H1 (cell line): Measurements from ENCODE around the gene GOLGA7B. TPM values are rescaled to one million over a fixed set of nuclear protein-coding genes. Genes with fewer than 3 reads are reported as not detected.

Experiments
- CTCF ChIA-PET: fragments of 300-600 bp; sonication (Branson Sonifier 250); formaldehyde crosslinking; loops from one replicate; lab custom pipeline; 2021; ENCODE audit not compliant: partially characterized antibody; lab: Charles Lee
- POLR2A ChIA-PET: fragments of 300-600 bp; sonication (Branson Sonifier 250); formaldehyde crosslinking; loops from one replicate; lab custom pipeline; 2021; ENCODE audit warnings: inconsistent platforms; ENCODE audit not compliant: partially characterized antibody; lab: Charles Lee
- DNase-seq, 2 experiments: peaks; one replicate each; pipeline versions ENCODE4 v3.0.0 to v3.0.0-alpha.2; 2010 to 2022; ENCODE audit warnings: low spot score in 2 of 2, low read depth in 1 of 2, mixed read lengths in 1 of 2
- FAIRE-seq: peaks from 2 replicates; lab custom pipeline; 2011; peaks lifted over from hg19 to GRCh38; lab: Jason Lieb, UNC
- H2AFZ ChIP-seq: 2 replicates; pipeline ENCODE4 v1.8.1; 2012; ENCODE audit warnings: low read length, inconsistent platforms
- H2AK5ac ChIP-seq: 2 replicates; pipeline ENCODE4 v1.6.1; 2013; ENCODE audit warnings: low read depth, low read length
- H2BK120ac ChIP-seq: replicated peaks from 2 replicates; pipeline ENCODE3; 2013; ENCODE audit warnings: low read depth, low read length, inconsistent platforms
- H2BK12ac ChIP-seq: 2 replicates; pipeline ENCODE4 v1.6.1; 2013; ENCODE audit warnings: low read depth, low read length
- H2BK15ac ChIP-seq: 2 replicates; pipeline ENCODE4 v1.6.1; 2013; ENCODE audit warnings: low read length
- H2BK20ac ChIP-seq: 2 replicates; pipeline ENCODE4 v1.6.1; 2013; ENCODE audit warnings: low read length
- H2BK5ac ChIP-seq: 2 replicates; pipeline ENCODE4 v1.6.1; 2013; ENCODE audit warnings: low read depth, low read length
- H3K14ac ChIP-seq: 2 replicates; pipeline ENCODE4 v1.6.1; 2013; ENCODE audit warnings: inconsistent platforms; ENCODE audit not compliant: insufficient read length
- H3K18ac ChIP-seq: 2 replicates; pipeline ENCODE4 v1.6.1; 2013; ENCODE audit warnings: low read length; ENCODE audit errors: extremely low read depth
- H3K23ac ChIP-seq: 2 replicates; pipeline ENCODE4 v1.6.1; 2013; ENCODE audit warnings: inconsistent platforms; ENCODE audit not compliant: insufficient read length
- H3K23me2 ChIP-seq: 2 replicates; pipeline ENCODE4 v1.6.1; 2013; ENCODE audit warnings: low read depth, low read length
- H3K27ac ChIP-seq: 2 replicates; pipeline ENCODE4 v1.6.1; 2011; ENCODE audit warnings: low read depth, low read length, inconsistent platforms
- H3K27me3 ChIP-seq, 4 experiments: replicated peaks in 1 of 4; 1 replicate in 1 of 4; 2 replicates in 3 of 4; pipeline versions ENCODE4 v1.6.1 to v1.8.1; 2011 to 2013; ENCODE audit warnings: low read length in 3 of 4, mild to moderate bottlenecking in 3 of 4, inconsistent platforms in 2 of 4, mixed read lengths in 2 of 4, moderate library complexity in 1 of 4; ENCODE audit not compliant: control insufficient read depth in 3 of 4, insufficient read depth in 3 of 4; ENCODE audit errors: extremely low read depth in 1 of 4
- H3K36me3 ChIP-seq, 4 experiments: 2 replicates each; pipeline versions ENCODE4 v1.6.1 to v1.8.1; 2011 to 2013; ENCODE audit warnings: mild to moderate bottlenecking in 4 of 4, low read length in 3 of 4, moderate library complexity in 2 of 4, control low read depth in 1 of 4, inconsistent platforms in 1 of 4; ENCODE audit not compliant: insufficient read depth in 4 of 4, control insufficient read depth in 2 of 4
- H3K4ac ChIP-seq: replicated peaks from 2 replicates; pipeline ENCODE3; 2013; ENCODE audit warnings: low read length, low read depth, mixed read lengths, inconsistent platforms; ENCODE audit not compliant: insufficient read length
- H3K4me1 ChIP-seq, 4 experiments: replicated peaks in 1 of 4; 1 replicate in 1 of 4; 2 replicates in 3 of 4; pipeline versions ENCODE4 v1.6.1 to v1.8.1; 2011 to 2013; ENCODE audit warnings: low read length in 3 of 4, inconsistent platforms in 2 of 4, mixed read lengths in 1 of 4; ENCODE audit not compliant: insufficient read depth in 4 of 4, control insufficient read depth in 3 of 4
- H3K4me2 ChIP-seq, 2 experiments: 2 replicates each; pipeline versions ENCODE4 v1.6.1 to v1.8.1; 2011 to 2013; ENCODE audit warnings: low read depth in 2 of 2, low read length in 2 of 2, control low read depth in 1 of 2, inconsistent platforms in 1 of 2, mild to moderate bottlenecking in 1 of 2; ENCODE audit not compliant: insufficient read depth in 1 of 2
- H3K4me3 ChIP-seq, 4 experiments: fragments of 200-600, 300-600 bp in 1 of 4; sonication (generic), shearing (Covaris generic), sonication (Bioruptor Twin) in 1 of 4; 2 replicates each; pipeline versions ENCODE4 v1.5.1 to v1.8.1; 2011 to 2016; ENCODE audit warnings: low read length in 4 of 4, low read depth in 3 of 4, control low read depth in 2 of 4, inconsistent platforms in 2 of 4, mild to moderate bottlenecking in 2 of 4, mixed read lengths in 1 of 4, moderate library complexity in 1 of 4; ENCODE audit not compliant: insufficient read depth in 2 of 4; ENCODE audit errors: extremely low read depth in 1 of 4
- H3K56ac ChIP-seq: replicated peaks from 2 replicates; pipeline ENCODE3; 2013; ENCODE audit warnings: low read depth, mild to moderate bottlenecking, mixed read lengths, low read length, inconsistent platforms; ENCODE audit not compliant: insufficient read length
- H3K79me1 ChIP-seq: 2 replicates; pipeline ENCODE4 v1.6.1; 2013; ENCODE audit warnings: low read depth, low read length, control low read depth
- H3K79me2 ChIP-seq, 2 experiments: 2 replicates each; pipeline versions ENCODE4 v1.6.1 to v1.8.1; 2012 to 2013; ENCODE audit warnings: low read length in 2 of 2, mild to moderate bottlenecking in 2 of 2, inconsistent platforms in 1 of 2; ENCODE audit not compliant: insufficient read depth in 2 of 2, control insufficient read depth in 1 of 2
- H3K9ac ChIP-seq, 4 experiments: replicated peaks in 1 of 4; 1 replicate in 1 of 4; 2 replicates in 3 of 4; pipeline versions ENCODE4 v1.6.1 to v1.8.1; 2011 to 2013; ENCODE audit warnings: low read depth in 3 of 4, low read length in 3 of 4, control low read depth in 2 of 4, mild to moderate bottlenecking in 2 of 4, moderate library complexity in 2 of 4, inconsistent platforms in 1 of 4; ENCODE audit errors: extremely low read depth in 1 of 4
- H3K9me3 ChIP-seq, 2 experiments: 2 replicates each; pipeline versions ENCODE4 v1.6.1 to v1.8.1; 2012 to 2013; ENCODE audit warnings: mild to moderate bottlenecking in 2 of 2, moderate library complexity in 2 of 2, control low read depth in 1 of 2, inconsistent platforms in 1 of 2, low read depth in 1 of 2, low read length in 1 of 2, mixed read lengths in 1 of 2; ENCODE audit not compliant: insufficient read depth in 2 of 2
- H4K20me1 ChIP-seq, 2 experiments: replicated peaks in 1 of 2; 2 replicates each; pipeline versions ENCODE3 to v1.8.1; 2011 to 2013; ENCODE audit warnings: inconsistent platforms in 2 of 2, low read length in 2 of 2, mild to moderate bottlenecking in 1 of 2; ENCODE audit not compliant: insufficient read depth in 2 of 2, control insufficient read depth in 1 of 2
- H4K5ac ChIP-seq: 2 replicates; pipeline ENCODE4 v1.6.1; 2013; ENCODE audit warnings: low read length, low read depth, mixed read lengths, inconsistent platforms; ENCODE audit not compliant: insufficient read length
- H4K8ac ChIP-seq: 2 replicates; pipeline ENCODE4 v1.8.0; 2013; ENCODE audit warnings: mild to moderate bottlenecking, moderate library complexity, low read length, inconsistent platforms; ENCODE audit not compliant: insufficient read depth; ENCODE audit errors: extremely low read depth
- H4K91ac ChIP-seq: replicated peaks from 2 replicates; pipeline ENCODE3; 2013; ENCODE audit warnings: low read length, mixed read lengths, inconsistent platforms; ENCODE audit not compliant: insufficient read length
- ASH2L ChIP-seq: fragments of 200-600, 300-600 bp; sonication (generic); IDR thresholded peaks from one replicate; pipeline ENCODE4 v1.7.1; 2017; ENCODE audit warnings: low read length
- BCL11A ChIP-seq, 2 experiments: IDR thresholded peaks; one replicate each; pipeline ENCODE4 v1.6.1; 2011; ENCODE audit warnings: low read depth in 2 of 2, low read length in 2 of 2, mild to moderate bottlenecking in 2 of 2
- CBX8 ChIP-seq: fragments of 300-800, 300-1000 bp; sonication (generic); IDR thresholded peaks from 2 replicates; pipeline ENCODE4 v1.7.1; 2016; ENCODE audit warnings: low read depth, low read length, borderline replicate concordance
- CHD2 ChIP-seq: IDR thresholded peaks from 2 replicates; pipeline ENCODE4 v1.6.1; 2012; ENCODE audit warnings: low read length, improper control_type of control experiment
- GABPA ChIP-seq: IDR thresholded peaks from 2 replicates; pipeline ENCODE4 v1.6.1; 2011; ENCODE audit warnings: mild to moderate bottlenecking, low read length, moderate library complexity, borderline replicate concordance; ENCODE audit not compliant: insufficient read depth
- PHF8 ChIP-seq: fragments of 200-600 bp; sonication (generic); conservative IDR thresholded peaks from 2 replicates; pipeline ENCODE4 v1.7.1; 2012; ENCODE audit warnings: low read depth, mild to moderate bottlenecking, inconsistent platforms, low read length, moderate library complexity
- POLR2AphosphoS5 ChIP-seq: IDR thresholded peaks from 2 replicates; pipeline ENCODE4 v1.6.1; 2011; ENCODE audit warnings: low read depth, low read length
- ZNF274 ChIP-seq: IDR thresholded peaks from 2 replicates; pipeline ENCODE4 v1.7.0; 2012; ENCODE audit warnings: low read length, borderline replicate concordance; ENCODE audit errors: extremely low read depth
- WGBS, 2 experiments: shearing (Covaris generic) in 1 of 2; methylation state at CpG; one replicate each; pipeline versions ENCODE4 v1.1.6 to v1.1.7; 2013 to 2015; ENCODE audit warnings: low lambda C conversion rate in 2 of 2, mixed read lengths in 2 of 2, inconsistent platforms in 1 of 2, low coverage in 1 of 2, missing lambda C conversion rate in 1 of 2; ENCODE audit not compliant: insufficient replicate concordance in 2 of 2, insufficient coverage in 1 of 2, insufficient read length in 1 of 2; ENCODE audit errors: extremely low coverage in 1 of 2, missing lambda C conversion rate in 1 of 2; 5-methylcytosine and 5-hydroxymethylcytosine counted together
- polyA plus RNA-seq, 7 experiments: library from polyadenylated mRNA; depleted of rRNA in 3 of 7; stranded (reverse) in 5 of 7; unstranded in 2 of 7; fragments of >200 nt in 5 of 7; fragments of 200-250 nt in 2 of 7; gene quantifications; 1 replicate in 5 of 7; 2 replicates in 1 of 7; 4 replicates in 1 of 7; pipeline versions ENCODE4 v1.2.1 to v1.2.3, GENCODE V29; 2011 to 2013; ENCODE audit warnings: missing spikeins in 2 of 7, mixed read lengths in 2 of 7
- total RNA-seq: library from RNA; stranded (reverse); fragmentation: NEBNext Ultra II Directional; extraction: Animal tissue kit (Norgen Biotek cat#: 25700); gene quantifications from 2 replicates; pipeline ENCODE4 v1.2.1, GENCODE V29; 2021
- TF ChIP-seq, protein P1 (sequence below): IDR thresholded peaks from 2 replicates; pipeline ENCODE4 v1.6.1; 2011; ENCODE audit warnings: low read depth, mild to moderate bottlenecking, low read length; ENCODE audit not compliant: insufficient read depth
- TF ChIP-seq, protein P2 (sequence below): IDR thresholded peaks from 2 replicates; pipeline ENCODE4 v1.6.1; 2012; ENCODE audit warnings: low read length, inconsistent platforms

The GOLGA7B gene
- total and polyA plus RNA-seq, 2 of the 8 experiments (the other 6 are each of a cell fraction or from before 2014, with no cell fraction given): 0.04 to 0.14 TPM

DNA sequence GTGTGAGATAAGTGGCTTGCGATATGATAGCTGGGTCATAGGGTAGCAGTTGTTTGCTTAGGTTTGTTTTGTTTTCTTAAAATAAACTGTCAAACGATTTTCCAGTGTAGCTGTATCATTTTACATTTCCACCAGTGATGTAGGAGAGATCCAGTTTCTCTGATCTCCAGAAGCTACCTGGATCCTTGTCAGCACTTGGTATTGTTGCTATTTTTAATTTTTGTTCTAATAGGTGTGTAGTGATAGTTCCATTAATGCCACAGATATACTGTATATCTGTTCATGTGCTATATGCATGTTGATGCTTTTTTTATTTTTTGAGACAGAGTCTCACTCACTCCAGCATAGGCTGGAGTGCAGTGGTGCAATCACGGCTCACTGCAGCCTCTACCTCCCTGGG, 44.4 kb downstream of the GOLGA7B start:
- Histone ChIP-seq H3K56ac (no peak overlapping the region), H3K9ac (no peak overlapping the region), H2AFZ (no peak overlapping the region), H3K27me3 (no peaks in the 10 kb centered on the region), H3K4ac (no peak overlapping the region), H3K4me3 (no peak overlapping the region), H3K14ac (no peak overlapping the region), H3K4me1 (peaks cover 0 to 10% (median 8%) of the 10 kb centered on the region in 4 experiments; a peak in 6 of 7 replicates), H2BK12ac (no peak overlapping the region), H2BK15ac (no peak overlapping the region), H3K36me3 (no peaks in the 10 kb centered on the region), H4K5ac (no peak overlapping the region), H3K79me1 (no peaks in the 10 kb centered on the region), H2BK120ac (no peak overlapping the region), H3K27ac (no peak overlapping the region), H3K23me2 (peaks cover 4% of the 10 kb centered on the region; the same call in 1 of the 2 replicates), H2AK5ac (no peak overlapping the region), H3K79me2 (no peaks in the 10 kb centered on the region), H4K8ac (no peak overlapping the region), H3K4me2 (no peak overlapping the region), H2BK20ac (no peak overlapping the region), H3K23ac (no peak overlapping the region), H3K9me3 (no peaks in the 10 kb centered on the region), H4K91ac (no peak overlapping the region), H4K20me1 (no peaks in the 10 kb centered on the region), H2BK5ac (no peak overlapping the region), H3K18ac (no peak overlapping the region)
- no peak for DNase-seq
- ChIA-PET POLR2A (no interaction called here), CTCF (interaction anchor here (0.9 to 2.5 kb wide), 6 partner anchors 9 to 148 kb away, joined by 3 to 16 read pairs (median 5); no protein-coding TSS in a partner anchor)
- TF ChIP-seq ZNF274: no peak
- TF ChIP-seq CHD2: no peak
- TF ChIP-seq POLR2AphosphoS5: no peak
- TF ChIP-seq, protein P1, sequence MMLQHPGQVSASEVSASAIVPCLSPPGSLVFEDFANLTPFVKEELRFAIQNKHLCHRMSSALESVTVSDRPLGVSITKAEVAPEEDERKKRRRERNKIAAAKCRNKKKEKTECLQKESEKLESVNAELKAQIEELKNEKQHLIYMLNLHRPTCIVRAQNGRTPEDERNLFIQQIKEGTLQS: no peak
- TF ChIP-seq CBX8: no peak
- TF ChIP-seq PHF8: no peak
- TF ChIP-seq ASH2L: no peak
- TF ChIP-seq, protein P2, sequence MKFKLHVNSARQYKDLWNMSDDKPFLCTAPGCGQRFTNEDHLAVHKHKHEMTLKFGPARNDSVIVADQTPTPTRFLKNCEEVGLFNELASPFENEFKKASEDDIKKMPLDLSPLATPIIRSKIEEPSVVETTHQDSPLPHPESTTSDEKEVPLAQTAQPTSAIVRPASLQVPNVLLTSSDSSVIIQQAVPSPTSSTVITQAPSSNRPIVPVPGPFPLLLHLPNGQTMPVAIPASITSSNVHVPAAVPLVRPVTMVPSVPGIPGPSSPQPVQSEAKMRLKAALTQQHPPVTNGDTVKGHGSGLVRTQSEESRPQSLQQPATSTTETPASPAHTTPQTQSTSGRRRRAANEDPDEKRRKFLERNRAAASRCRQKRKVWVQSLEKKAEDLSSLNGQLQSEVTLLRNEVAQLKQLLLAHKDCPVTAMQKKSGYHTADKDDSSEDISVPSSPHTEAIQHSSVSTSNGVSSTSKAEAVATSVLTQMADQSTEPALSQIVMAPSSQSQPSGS: no peak
- TF ChIP-seq GABPA: no peak
- no peak for TF ChIP-seq BCL11A (IDR thresholded peaks at IDR 0.05; ENCODE audit: low read depth in 2 of 2, low read length in 2 of 2)
- no peak for FAIRE-seq
- WGBS, 2 experiments: 88% methylated on average over 3 of the region's 3 CpGs; no CpG with 5 or more reads in 1 of the 2 experiments
